22Rv1 (cell line): ENCODE measurements around the gene ITGB2.

Experiments
- ZFX ChIP-seq: fragments of 450-650 bp; IDR thresholded peaks from 2 replicates; pipeline ENCODE4 v1.6.1; 2017; ENCODE audit warnings: antibody characterized with exemption, borderline replicate concordance
- TF ChIP-seq, protein P1 (sequence below): fragments of 450-650 bp; IDR thresholded peaks from 2 replicates; pipeline ENCODE4 v1.5.1; 2017; ENCODE audit warnings: mild to moderate bottlenecking

DNA sequence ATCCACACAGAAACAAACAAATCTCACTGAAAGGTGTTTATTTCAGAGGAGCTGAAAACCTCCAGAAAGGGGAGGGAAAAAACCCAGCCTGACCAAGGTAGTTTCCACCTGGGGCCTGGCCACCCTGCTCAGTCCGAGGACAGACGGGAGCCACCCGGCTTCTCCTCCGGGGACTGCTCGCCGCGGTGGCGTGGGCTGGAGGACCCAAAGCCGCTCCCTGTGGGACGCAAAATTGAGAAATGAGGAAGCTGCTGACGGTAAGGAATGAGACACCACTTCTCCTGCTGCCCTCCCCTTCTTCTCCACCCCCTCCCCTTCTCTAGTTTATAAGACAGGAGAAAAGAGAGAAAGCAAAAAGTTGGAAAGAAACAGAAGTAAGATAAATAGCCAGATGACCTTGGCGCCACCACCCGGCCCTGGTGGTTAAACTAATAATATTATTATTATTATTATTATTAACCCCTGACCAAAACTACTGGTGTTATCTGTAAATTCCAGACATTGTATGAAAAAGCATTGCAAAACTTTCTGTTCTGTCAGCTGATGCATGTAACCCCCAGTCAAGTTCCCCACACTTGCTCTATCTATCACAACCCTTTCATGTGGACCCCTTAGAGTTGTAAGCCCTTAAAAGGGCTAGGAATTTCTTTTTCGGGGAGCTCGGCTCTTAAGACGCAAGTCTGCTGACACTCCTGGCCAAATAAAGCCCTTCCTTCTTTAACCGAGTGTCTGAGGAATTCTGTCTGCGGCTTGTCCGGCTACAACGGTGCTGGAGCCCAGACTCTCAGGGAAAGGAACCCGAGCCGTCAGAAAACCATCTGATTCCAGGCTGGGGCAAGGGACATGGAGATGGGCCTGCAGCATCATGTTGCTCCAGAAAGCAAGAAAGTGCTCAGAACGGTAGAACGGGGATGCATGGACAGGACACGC lies 12.5 kb downstream of the ITGB2 start:
- TF ChIP-seq, protein P1, sequence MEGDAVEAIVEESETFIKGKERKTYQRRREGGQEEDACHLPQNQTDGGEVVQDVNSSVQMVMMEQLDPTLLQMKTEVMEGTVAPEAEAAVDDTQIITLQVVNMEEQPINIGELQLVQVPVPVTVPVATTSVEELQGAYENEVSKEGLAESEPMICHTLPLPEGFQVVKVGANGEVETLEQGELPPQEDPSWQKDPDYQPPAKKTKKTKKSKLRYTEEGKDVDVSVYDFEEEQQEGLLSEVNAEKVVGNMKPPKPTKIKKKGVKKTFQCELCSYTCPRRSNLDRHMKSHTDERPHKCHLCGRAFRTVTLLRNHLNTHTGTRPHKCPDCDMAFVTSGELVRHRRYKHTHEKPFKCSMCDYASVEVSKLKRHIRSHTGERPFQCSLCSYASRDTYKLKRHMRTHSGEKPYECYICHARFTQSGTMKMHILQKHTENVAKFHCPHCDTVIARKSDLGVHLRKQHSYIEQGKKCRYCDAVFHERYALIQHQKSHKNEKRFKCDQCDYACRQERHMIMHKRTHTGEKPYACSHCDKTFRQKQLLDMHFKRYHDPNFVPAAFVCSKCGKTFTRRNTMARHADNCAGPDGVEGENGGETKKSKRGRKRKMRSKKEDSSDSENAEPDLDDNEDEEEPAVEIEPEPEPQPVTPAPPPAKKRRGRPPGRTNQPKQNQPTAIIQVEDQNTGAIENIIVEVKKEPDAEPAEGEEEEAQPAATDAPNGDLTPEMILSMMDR, result no peak
- no peak for TF ChIP-seq ZFX
